Activated CD8-positive, alpha-beta memory T cell treated with anti-CD3 and anti-CD28 coated beads, Interleukin-2, amount 50 U/mL, for 24 hours (primary cell): ENCODE results near the gene MLLT3.

Experiments
- DNase-seq: peaks from one replicate; pipeline ENCODE4 v3.0.0-alpha.2; 2020; ENCODE audit errors: extremely low read depth

The MLLT3 gene

GRCh38 chr9:20382460-20383071 lies 239.7 kb downstream of the MLLT3 start:
- DNase-seq, result no peak

GRCh38 chr9:20380546-20380945 lies 241.8 kb downstream of the MLLT3 start:
- no peak for DNase-seq

DNA sequence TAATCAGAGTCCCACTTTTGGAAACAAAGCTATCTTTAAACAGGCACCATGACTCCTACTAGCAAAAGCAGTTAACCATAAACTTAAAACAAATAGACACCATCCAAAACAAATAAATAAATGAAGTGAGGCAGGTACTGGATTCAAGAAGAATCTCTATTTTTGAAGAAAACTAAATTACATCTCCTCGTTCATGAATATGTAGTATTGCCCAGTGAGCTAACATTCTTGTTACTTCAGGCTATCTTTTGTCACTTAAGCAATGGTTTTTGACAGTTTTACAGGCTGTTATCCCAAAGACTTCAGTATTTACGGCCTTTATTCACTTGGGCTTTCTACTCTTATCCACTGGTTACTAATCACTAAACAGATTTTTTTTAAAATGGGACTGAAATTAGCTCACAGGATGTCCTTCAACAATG lies 242.5 kb downstream of the MLLT3 start:
- no peak for DNase-seq

- DNase-seq, result no peak
Measured at GRCh38 chr9:20378851-20379250, 243.4 kb downstream of the MLLT3 start.

DNA sequence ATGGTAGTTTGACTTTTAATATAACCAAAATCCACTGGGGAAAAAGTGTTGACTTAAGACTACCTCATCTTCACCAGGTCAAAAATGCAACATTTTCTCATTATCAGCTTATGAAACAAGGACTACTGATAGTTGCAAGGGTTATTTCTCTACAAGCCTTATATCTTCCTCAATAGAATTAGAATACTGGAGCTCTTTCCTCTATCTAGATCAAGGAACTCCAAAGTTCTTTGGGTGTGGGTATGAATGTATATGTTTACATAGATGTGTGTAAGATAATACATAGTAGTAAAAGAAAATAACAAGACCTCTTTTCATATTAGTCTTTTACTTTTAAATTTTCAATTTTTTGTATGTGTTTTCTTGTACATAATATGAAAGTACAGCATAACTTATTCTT lies 244.5 kb downstream of the MLLT3 start:
- no peak for DNase-seq

- DNase-seq, result no peak
Measured at GRCh38 chr9:20376731-20377375, 245.4 kb downstream of the MLLT3 start.

DNA sequence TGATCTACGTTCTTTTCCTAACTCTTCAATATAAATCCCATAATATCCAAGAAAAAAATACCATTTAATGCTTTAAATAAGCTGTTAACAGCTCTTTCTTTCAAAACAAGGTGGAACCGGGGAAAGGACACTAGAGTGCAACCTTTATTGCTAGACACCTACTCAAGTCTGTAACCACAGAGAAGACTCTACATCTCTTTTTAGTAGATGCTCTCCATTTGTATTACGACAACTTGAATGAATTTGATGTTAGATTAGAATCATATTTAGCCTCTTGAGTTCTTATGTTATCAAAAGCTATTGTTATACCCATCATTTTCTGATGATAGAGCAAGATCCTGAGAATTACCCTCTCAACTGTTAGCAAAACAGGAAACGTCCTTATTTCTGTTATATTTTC lies 246.3 kb downstream of the MLLT3 start:
- no peak for DNase-seq

DNA sequence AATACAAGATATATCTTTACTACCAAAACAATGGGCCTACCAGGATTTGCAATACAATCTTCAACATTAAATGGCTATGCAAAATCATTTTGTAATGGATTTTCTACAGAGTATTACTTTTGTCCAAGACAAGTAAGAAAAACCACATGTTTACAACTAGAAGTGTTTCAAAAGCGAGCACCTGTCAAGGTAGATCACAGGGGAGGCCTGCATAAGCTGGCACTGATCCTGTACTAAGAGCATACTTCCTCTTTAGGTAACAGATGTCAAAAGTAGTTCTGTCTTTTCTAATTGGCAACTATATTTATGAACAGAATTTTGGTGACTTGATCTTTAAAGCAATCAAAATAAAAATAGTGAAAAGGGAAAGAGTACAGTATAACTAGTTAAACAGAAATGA lies 249.0 kb downstream of the MLLT3 start:
- no peak for DNase-seq

- DNase-seq, result no peak
Measured at GRCh38 chr9:20369391-20369790, 252.9 kb downstream of the MLLT3 start.

DNA sequence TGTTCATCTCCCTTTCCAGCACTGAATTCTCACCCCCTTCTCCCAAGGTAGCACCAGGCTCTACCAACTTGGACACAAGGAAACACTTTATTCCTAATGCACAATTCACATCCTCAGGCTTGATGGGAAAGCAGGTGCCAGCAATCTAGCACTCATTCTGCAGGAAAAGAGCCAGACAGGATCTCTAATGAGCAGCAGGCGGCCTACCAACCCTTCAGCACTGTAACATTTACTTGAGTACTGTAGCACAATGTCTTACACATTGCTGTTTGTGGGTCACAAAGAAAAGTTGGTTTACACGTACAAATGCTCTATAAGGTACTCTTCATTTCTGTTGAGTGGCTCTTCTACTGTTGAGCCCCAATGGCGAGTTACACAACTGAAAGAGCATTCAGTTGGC lies 254.4 kb downstream of the MLLT3 start:
- no peak for DNase-seq

DNA sequence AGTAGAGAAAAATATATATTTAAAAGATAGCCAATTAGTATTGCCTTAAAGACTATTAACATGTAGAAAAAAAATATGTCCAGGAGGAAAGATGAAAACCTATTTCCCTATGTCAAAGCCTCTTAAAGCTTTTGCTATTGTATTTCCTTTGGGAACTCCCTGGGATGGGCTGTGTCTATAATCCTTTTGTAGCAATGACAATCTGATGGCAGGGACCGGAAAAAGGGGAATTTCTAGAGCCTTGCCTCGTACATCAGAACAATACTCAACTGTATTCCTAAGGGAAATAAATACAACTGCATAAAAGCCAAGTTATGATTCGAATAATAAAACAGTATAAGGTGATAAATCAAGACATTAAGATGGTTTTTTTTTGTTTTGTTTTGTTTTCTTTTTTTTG lies 257.3 kb downstream of the MLLT3 start:
- no peak for DNase-seq

- DNase-seq, result no peak
Measured at GRCh38 chr9:20363233-20363632, 259.1 kb downstream of the MLLT3 start.

- no peak for DNase-seq
Measured at GRCh38 chr9:20361656-20362570, 260.4 kb downstream of the MLLT3 start.

DNA sequence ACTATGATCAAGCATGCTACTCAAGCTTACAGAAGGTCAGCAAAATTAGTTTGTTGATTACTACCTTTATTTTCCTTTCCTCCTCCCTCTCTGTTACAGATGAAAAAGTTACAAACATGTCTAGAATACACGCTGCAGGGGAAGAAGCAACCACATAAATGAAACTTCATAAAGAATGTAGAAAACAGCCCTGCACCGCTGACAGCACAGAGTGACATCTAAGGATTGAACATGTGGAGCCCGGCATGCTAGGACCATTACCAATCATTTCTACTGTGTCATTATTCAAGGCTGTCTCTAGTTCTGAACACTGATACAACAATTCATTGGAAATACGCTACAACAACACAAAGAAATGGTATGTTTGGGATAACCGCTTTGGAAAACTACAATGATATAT lies 261.1 kb downstream of the MLLT3 start:
- no peak for DNase-seq

- no peak for DNase-seq
Measured at GRCh38 chr9:20358207-20358606, 264.1 kb downstream of the MLLT3 start.

GRCh38 chr9:20357037-20357432 lies 265.3 kb downstream of the MLLT3 start:
- DNase-seq, result no peak

DNA sequence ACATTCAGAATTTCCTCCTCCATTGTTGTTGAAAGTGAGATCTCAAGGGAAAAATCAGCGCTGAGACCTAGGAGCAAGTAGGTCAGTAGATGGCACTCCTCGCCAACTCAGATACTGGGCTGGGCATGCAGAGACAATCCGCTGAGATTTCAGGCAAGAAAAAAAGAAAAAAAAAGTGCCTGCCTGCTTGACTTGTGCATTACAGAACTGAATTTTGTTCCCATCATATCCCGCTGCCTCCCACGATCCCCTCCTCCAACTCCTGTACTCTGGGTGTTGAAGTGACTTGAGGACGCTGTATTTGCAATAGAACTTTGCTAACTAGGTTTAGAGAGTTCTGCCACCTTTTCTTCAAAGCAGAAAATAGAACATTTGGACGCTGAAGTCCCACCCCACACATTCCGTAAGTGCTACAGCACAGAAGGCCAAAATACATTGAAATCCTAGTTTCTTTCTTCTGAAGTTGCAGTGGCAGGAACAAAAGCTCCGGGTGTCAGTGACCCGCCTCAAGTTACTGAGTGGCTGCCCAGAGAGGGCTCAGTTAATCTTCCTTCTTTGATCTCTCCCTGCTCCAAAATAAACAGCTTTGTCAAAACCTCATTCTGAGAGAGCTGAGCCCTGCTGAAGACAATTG lies 265.8 kb downstream of the MLLT3 start:
- DNase-seq, result peak; percentile 12

GRCh38 chr9:20355022-20355421 lies 267.3 kb downstream of the MLLT3 start:
- no peak for DNase-seq

DNA sequence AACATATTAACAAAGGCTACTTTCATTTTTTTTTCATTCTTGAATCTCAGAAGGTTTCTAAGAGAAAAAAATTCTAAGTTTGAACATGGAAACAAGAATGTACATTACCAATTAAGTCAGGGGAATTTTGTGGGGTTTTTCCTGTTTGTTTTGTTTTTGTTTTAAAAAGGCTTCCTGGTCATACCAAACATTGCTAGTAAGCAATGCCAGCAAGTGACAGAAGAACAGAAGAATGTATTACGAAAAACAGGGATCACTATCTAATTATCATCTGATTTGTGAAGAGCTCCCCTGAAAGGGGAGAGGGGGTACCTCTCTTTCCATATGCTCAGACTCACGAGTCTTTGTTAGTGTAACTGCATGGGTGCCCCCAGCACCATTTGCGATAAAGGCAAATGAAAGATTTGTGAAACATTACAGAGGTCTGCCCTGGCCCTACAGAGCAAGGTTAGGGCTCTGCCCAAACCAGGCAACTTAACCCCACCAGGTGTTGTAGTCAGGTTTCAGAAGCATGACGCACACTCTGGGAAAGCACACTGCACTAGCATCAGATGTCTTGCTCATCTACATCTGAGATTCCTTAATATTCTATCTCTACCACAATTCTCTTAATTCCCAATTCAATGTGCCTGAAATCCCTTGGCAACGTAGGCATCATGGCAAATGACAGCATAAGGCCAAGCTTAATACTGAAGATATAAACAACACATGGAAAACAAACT lies 268.2 kb downstream of the MLLT3 start:
- DNase-seq, result no peak

DNA sequence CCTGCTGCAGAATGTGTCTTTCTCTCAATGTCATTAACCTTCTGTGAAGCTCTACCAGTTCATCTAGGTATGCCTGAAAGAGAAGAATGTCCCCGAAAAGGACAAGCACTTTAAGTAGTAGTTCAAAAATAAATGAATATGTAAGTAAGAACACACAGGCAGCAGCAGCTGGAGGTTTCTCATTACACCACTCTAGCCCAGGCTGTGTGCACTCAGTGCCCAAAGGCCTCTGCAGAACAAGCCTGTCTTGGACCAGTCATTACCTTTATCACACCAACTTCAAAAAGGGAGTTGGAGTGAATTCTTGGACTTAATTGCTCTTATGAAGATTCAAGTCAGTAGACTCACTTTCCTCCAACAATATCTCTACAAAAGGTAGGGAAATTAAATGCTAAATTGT lies 268.8 kb downstream of the MLLT3 start:
- no peak for DNase-seq

GRCh38 chr9:20352591-20352990 lies 269.7 kb downstream of the MLLT3 start:
- no peak for DNase-seq

DNA sequence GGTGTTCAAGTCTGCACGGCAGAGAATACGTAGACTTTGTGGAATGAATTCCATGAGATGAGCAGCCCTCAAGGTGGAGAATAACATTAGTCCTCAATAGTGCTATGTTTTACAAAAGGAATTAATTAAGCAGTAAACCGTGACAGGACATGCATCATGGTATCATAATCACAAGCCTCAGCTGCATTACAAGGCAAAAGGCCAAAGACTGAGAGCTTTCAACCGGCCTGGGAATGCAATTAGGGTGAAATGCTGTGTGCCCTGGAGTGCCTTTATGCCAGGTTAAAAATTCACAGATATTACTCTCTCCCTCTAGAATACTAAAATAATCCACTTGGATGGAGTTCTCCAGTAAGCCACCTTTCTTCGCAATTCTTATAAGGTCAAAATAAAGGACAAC lies 270.6 kb downstream of the MLLT3 start:
- no peak for DNase-seq
